ENCODE results near the gene FBP1. TPM values are rescaled to one million over a fixed set of nuclear protein-coding genes. Genes with fewer than 3 reads are reported as not detected.

FBP1 gene
- total RNA-seq, 1 donor from 2014 or later = not detected

DNA sequence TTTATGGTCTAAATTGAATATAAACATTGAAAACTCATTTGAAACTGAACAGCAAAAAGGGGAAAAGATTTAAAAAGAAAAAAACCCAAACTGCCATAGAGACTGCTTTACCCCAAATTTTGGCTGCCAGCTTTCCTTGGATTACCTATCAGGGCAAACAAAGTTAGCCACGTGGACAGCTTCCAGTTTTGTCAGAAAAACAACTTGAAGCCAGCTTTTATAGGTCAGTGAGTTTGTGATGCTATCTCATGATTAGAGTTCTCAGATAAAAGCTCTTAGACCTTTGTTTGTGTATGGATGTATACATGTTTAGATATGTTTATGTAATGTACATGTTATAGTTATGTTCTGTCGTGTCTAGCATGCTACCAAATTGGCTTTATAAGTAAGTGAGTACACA, 61.7 kb downstream of the FBP1 start:
- DNase-seq (ENCODE audit: low spot score) = no peak
- peaks cover 2% of the 10 kb centered on the region for H3K27me3 Mint-ChIP-seq (ENCODE audit: low read depth)
- no peak overlapping the region for H3K27ac Mint-ChIP-seq (ENCODE audit: unreplicated experiment)
- H3K4me1 Mint-ChIP-seq (ENCODE audit: low read depth) = no peaks in the 10 kb centered on the region
- no peaks in the 10 kb centered on the region for H3K9me3 Mint-ChIP-seq (ENCODE audit: low read depth)
- H3K4me3 Mint-ChIP-seq (ENCODE audit: unreplicated experiment) = no peak overlapping the region
- H3K36me3 Mint-ChIP-seq (ENCODE audit: low read depth) = no peaks in the 10 kb centered on the region
- TF ChIP-seq, protein P1, sequence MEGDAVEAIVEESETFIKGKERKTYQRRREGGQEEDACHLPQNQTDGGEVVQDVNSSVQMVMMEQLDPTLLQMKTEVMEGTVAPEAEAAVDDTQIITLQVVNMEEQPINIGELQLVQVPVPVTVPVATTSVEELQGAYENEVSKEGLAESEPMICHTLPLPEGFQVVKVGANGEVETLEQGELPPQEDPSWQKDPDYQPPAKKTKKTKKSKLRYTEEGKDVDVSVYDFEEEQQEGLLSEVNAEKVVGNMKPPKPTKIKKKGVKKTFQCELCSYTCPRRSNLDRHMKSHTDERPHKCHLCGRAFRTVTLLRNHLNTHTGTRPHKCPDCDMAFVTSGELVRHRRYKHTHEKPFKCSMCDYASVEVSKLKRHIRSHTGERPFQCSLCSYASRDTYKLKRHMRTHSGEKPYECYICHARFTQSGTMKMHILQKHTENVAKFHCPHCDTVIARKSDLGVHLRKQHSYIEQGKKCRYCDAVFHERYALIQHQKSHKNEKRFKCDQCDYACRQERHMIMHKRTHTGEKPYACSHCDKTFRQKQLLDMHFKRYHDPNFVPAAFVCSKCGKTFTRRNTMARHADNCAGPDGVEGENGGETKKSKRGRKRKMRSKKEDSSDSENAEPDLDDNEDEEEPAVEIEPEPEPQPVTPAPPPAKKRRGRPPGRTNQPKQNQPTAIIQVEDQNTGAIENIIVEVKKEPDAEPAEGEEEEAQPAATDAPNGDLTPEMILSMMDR (IDR thresholded peaks at IDR 0.05) = no peak

DNA sequence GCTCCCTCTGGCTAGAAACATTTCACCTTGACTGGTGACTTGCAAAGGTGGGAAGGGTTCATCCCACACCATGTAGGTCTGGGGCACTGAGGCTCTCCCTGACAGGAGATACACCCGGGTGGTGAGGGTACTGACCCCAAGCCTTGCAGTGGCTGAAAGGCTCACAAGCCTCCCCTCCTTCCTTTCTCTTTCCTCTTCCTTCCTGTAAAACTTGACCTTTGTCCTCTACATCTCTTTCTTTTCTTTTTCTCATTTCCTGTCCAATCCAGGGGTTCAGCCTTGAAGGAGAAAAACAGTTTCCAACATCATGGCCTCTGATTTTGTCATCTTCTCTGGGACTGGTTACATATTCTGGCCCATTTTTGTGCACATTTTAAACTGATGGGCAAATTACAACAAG, 62.3 kb downstream of the FBP1 start:
- Mint-ChIP-seq H3K4me1 (ENCODE audit: low read depth) (no peaks in the 10 kb centered on the region), H3K36me3 (ENCODE audit: low read depth) (no peaks in the 10 kb centered on the region), H3K4me3 (ENCODE audit: unreplicated experiment) (no peak overlapping the region), H3K27ac (ENCODE audit: unreplicated experiment) (peak overlapping the region; percentile 18), H3K9me3 (ENCODE audit: low read depth) (no peaks in the 10 kb centered on the region), H3K27me3 (ENCODE audit: low read depth) (peaks cover 7% of the 10 kb centered on the region)
- TF ChIP-seq, protein P1 (IDR thresholded peaks at IDR 0.05) = no peak
- no peak for DNase-seq (ENCODE audit: low spot score)

DNA sequence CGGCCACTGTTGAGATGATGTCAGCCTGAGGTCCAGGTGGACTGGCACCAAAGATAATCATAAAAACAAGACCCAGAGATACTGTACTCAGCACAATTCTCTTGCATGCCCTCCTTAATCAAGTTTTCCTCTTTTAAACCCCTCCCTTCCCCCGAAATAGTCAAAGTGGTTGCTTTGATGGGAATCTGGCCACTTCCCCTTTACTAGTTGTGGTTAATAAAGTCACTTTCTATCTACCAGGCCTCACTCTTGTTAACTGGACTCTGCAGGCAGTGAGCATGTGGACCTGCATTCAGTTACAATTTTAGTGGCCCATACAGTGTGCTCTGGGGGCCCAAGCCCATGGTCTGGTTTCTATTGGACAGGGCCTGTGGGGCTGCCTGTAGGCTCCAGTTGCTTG, 63.2 kb downstream of the FBP1 start:
- DNase-seq (ENCODE audit: low spot score) = no peak
- Mint-ChIP-seq H3K27ac (ENCODE audit: unreplicated experiment) (no peak overlapping the region), H3K27me3 (ENCODE audit: low read depth) (peaks cover 13% of the 10 kb centered on the region), H3K9me3 (ENCODE audit: low read depth) (no peaks in the 10 kb centered on the region), H3K4me3 (ENCODE audit: unreplicated experiment) (no peak overlapping the region), H3K36me3 (ENCODE audit: low read depth) (no peaks in the 10 kb centered on the region), H3K4me1 (ENCODE audit: low read depth) (no peaks in the 10 kb centered on the region)
- TF ChIP-seq, protein P1 (IDR thresholded peaks at IDR 0.05) = no peak

DNA sequence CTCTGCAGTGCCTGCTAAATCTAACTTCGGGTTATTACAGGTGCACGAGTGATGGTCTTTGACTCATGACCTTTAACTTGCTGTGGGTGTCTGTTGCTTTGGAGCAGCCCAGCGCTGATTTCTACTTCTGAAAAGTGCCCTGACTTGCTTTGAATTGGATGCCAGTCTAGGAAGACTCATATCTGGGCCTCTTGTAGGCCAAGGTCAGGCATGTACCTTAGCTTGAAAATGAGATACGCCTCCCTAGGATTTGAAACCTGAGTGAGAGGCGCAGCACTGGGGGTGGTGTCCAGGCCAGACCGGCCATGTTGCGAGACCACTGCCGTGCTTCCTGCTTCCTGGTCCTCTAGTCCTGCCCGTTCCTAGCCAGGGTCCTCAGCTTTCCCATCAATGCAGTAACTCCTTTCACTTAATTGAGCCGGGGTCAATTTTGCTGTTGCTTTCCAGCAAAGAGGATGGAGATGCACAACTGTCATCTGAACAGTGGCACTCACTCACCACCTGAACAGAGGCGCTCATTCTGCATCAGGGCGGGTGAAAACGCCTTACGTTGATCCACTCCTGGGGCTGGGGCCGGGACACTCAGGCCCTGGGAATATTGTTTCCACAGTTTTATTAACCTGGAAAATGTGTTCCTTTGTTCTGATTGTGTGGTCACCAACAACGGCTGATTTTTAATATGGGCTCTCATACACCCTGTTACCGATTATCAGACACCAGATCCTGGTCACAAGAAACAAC, 70.2 kb downstream of the FBP1 start:
- no peak overlapping the region for H3K4me3 Mint-ChIP-seq (ENCODE audit: unreplicated experiment)
- H3K27me3 Mint-ChIP-seq (ENCODE audit: low read depth) = peaks cover 13% of the 10 kb centered on the region
- no peaks in the 10 kb centered on the region for H3K4me1 Mint-ChIP-seq (ENCODE audit: low read depth)
- DNase-seq (ENCODE audit: low spot score) = no peak
- no peak overlapping the region for H3K27ac Mint-ChIP-seq (ENCODE audit: unreplicated experiment)
- peaks cover 4% of the 10 kb centered on the region for H3K36me3 Mint-ChIP-seq (ENCODE audit: low read depth)
- TF ChIP-seq, protein P1 (IDR thresholded peaks at IDR 0.05) = no peak
- peaks cover under 1% of the 10 kb centered on the region for H3K9me3 Mint-ChIP-seq (ENCODE audit: low read depth)

DNA sequence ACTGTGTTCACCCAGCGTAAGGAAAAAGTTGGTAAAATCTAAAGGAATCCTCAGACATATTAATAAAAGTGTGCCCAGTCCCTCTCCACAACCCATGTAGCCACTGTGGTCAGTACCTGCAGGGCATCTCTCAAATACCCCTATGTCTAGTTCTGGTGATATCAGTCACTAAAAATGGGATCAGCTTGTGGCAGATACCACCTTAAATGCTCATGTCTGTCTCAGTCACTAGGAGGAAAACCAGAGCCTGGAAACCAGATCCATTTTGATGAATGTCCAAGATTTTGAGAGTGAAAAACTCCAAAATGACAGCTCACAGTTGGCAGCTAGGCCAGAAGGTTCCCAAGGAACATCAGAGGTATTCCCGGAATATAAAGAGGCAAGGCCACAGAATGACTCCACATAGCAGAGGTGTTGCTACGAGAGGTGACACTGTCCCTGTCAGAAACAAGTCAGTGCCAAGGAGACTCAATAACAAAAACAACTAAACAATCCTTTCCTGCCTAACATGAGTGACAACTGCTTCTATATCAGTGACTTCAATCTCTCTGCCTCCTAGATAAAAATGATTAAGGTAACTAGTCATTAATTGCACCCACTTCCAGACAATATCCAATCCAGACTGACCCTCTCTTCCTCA, 70.9 kb downstream of the FBP1 start:
- Mint-ChIP-seq H3K4me1 (ENCODE audit: low read depth) (no peaks in the 10 kb centered on the region), H3K36me3 (ENCODE audit: low read depth) (peaks cover 10% of the 10 kb centered on the region), H3K27ac (ENCODE audit: unreplicated experiment) (no peak overlapping the region), H3K9me3 (ENCODE audit: low read depth) (peaks cover 4% of the 10 kb centered on the region), H3K27me3 (ENCODE audit: low read depth) (peaks cover 13% of the 10 kb centered on the region), H3K4me3 (ENCODE audit: unreplicated experiment) (no peak overlapping the region)
- DNase-seq (ENCODE audit: low spot score) = no peak
- TF ChIP-seq, protein P1 (IDR thresholded peaks at IDR 0.05) = no peak
